HG02571 (cell line): Measurements from ENCODE around the gene TC2N.
"Not testable (repeated sequence)": the region's sequence is repeated elsewhere in the genome, so short reads cannot be mapped to it uniquely, and the experiment has no call there.

Experiments used
- ATAC-seq: cut with Tn5 transposase; IDR thresholded peaks from one replicate; pipeline ENCODE4 v1.9.1; 2021; ENCODE audit warnings: mild to moderate bottlenecking, moderate library complexity; ENCODE audit not compliant: unreplicated experiment

The TC2N gene

GRCh38 chr14:91770185-91770584 is 97.2 kb downstream of the TC2N start:
- no peak for ATAC-seq

- no peak for ATAC-seq
Observed at GRCh38 chr14:91755570-91756295, 111.6 kb downstream of the TC2N start.

DNA sequence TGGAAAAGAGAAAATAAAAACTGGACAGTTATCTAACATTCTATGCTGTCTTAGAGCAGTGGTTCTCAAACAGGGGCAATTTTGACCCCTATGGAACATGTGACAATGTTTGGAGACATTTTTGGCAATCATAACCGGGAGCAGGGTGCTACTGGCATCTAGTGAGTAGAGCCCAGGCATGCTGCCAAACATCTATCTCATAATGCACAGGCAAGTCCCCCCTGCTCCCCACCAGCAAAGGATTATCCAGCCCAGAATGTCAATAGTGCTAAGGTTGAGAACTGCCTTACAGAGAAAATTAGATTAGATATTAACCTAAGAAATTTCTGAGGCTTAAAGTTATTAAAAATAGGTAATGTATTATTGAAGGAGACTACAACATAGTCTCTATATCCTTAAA is 112.5 kb downstream of the TC2N start:
- ATAC-seq, result no peak

GRCh38 chr14:91754185-91754584 is 113.2 kb downstream of the TC2N start:
- no peak for ATAC-seq

DNA sequence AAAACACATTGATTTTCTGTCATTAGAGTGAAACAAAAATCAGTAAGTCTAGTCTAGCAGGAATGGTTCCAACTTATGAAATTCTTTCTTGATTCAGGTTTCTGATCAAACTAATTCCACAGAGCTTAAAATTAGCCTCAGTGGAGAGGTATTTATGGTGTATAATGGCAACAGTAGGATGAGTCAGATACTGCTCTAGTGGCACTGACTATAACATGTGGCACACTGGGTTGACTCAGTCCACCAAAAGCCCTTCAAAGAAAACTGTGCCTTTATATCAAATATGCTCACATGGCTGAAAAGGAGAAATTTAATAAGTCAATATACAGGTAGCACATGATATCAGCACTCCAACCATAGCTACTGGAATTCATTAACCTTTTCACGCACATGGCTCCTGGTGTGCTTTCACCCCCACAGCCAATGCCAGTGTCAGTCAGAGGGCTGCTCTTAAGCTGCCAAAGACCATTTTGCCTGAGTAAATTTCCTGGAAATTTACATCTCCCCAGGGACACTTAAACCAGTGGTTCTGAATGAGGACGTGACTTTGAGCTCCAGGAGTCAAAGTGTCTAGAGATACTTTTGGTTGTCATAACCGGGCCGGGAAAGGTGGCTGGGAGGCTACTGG is 113.7 kb downstream of the TC2N start:
- no peak for ATAC-seq

DNA sequence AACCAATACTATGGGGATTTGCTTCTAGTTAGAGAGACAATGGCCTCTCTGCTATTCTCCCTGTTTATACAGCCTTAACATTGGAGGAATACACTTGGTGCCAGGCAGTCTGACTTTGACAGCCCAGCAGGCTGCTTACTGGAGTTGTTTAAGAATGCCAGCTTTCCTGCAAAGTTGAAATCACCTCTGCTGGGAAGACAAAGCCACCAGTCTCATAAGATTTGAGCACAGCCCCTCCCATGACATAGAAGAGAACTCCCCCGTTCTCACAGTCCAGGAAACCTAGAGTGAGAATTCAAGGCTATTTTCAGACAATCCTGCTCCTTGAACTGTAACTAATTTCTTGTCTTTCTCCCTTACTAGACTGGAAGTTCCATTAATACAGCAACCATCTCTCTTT is 114.4 kb downstream of the TC2N start:
- no peak for ATAC-seq

DNA sequence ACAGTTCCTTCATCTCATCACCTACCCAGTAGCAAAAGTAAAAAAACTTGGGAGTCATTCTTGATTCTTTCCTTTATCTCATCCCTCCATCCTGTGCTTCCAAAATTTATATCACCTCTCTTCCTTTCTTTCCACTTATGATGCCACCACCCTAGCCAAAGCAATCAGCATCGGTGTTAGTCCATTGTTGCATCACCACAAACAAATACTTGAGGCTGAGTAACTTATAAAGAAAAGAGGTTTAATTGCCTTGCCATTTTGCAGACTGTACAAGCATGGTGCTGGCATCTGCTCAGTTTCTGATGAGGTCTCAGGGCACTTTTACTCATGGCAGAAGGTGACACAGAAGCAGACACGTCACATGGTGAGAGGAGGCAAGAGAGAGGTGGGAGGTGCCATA is 115.6 kb downstream of the TC2N start:
- ATAC-seq, result no peak

DNA sequence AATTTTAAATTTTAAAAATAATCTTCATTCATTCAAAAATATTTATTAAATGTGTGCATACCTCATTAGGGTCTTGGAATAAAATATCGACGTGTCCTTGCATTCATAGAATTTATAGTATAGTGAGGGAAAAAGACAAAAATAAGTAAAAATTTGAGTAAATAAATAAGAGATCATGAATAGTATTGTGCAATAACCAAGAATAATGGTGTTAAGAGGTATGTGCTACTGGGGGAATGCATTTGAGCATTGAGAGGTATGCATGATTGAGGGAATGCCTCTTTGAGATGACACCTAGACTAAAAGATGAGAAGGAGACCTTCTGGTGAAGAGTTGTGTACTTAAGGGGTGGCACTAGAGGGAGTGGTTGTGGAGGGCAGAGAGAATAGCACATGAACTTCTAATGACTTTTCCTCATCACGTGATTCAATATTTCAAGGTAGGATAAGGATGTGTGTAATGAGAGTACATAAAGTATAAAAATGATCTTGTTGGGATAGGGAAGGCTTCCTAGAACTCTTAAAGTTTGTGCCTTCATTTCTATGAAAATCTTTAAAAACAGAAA is 116.6 kb downstream of the TC2N start:
- ATAC-seq, result no peak

GRCh38 chr14:91749868-91750267 is 117.5 kb downstream of the TC2N start:
- ATAC-seq, result no peak

DNA sequence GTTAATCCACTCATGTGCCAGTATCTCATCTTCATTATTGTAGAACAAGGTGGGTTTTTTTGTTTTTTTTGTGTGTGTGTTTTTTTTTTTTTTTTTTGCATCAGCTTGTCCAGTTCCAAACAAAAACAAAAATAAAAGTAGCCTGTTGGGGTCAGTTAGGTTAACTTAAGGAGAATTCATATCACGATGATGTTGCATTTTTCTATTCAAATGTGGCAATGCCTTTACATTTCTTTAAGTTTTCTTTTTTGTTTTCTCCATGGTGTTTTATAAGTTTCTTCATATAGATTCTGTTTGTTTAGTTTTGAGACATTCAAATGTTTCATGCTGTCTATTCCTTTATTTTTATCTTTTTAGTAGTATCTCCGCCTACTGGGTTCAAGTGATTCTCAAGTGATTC is 119.3 kb downstream of the TC2N start:
- no peak for ATAC-seq

GRCh38 chr14:91745344-91745743 is 122.0 kb downstream of the TC2N start:
- ATAC-seq, result no peak

GRCh38 chr14:91744068-91744480 is 123.3 kb downstream of the TC2N start:
- ATAC-seq, result no peak

DNA sequence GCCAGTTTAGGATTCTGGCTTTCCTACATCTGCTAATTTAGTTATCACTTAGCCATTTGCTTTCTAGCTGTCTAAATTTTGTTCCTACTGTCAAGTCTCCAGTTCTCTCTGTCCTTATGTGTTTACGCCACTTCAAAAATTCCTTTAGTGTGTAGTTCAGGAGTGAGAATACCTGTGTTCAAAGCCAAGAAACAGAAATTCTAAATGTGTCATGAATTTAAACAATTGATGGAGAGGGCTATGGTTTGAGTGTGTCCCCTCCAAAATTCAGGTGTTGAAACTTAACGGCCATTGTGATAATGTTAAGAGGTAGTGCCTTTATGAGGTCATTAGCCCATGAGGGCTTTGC is 124.1 kb downstream of the TC2N start:
- no peak for ATAC-seq

DNA sequence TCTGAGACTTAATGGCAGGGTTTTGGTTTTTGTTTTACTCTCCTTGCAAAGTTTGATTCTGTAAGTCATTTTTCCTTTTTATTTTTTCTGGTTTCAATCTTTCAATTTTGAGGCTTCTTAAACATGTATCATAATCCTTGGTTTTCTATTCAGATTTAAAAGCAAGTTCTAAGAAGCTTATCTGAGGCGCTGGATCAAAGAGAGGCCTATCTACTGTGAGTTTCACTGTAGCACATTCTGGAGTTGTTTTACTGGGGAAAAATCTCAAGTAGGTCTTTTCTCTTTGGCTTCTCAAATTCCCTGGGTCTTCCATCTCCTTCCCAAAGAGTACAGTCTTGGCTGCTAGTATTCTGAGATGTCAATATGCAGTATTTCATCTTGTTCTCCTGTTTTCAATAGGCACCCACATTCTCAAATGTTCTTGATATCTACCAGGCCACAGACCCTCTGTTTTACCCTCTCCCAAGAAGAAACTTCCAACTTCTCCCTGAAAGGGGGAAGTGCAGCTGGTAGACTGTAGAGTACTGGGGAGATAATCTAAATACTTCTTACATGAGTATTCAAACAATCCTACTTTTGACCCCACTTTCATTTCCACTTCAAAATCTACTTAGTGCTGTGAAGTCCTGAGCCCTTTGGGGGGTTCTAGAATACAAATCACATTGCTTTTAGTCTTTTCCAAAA is 124.6 kb downstream of the TC2N start:
- no peak for ATAC-seq

DNA sequence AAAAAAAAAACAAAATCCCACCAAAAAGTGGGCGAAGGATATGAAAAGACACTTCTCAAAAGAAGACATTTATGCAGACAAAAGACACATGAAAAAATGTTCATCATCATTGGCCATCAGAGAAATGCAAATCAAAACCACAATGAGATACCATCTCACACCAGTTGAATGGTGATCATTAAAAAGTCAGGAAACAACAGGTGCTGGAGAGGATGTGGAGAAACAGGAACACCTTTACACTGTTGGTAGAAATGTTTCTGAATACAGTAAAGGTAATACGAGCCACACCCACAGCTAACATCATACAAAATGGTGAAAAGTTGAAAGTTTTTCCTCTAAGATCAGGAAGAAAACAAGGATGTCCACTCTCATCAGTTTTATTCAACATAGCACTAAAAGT is 127.5 kb downstream of the TC2N start:
- ATAC-seq, result not testable (repeated sequence)

- ATAC-seq, result no peak
Observed at GRCh38 chr14:91737619-91738018, 129.7 kb downstream of the TC2N start.

GRCh38 chr14:91732859-91733477 is 134.4 kb downstream of the TC2N start:
- ATAC-seq, result no peak

DNA sequence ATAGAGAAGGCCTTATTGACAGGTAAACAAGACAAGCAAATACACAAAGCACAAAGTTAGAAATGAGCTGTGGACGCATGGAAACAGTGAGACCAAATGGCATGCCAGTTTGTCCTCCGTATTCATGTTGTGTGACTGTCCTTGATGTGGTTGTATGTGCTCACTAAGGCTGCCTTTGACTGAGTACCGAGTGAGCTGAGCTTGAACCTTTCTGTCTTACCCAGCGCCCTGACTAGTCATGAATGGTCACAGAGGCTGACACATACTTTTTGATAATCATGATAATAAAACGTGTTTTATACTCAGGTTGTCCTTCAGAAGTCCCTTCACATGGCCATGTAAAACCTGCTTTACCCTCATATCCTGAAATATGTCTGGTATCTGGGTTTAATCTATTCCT is 134.9 kb downstream of the TC2N start:
- no peak for ATAC-seq

DNA sequence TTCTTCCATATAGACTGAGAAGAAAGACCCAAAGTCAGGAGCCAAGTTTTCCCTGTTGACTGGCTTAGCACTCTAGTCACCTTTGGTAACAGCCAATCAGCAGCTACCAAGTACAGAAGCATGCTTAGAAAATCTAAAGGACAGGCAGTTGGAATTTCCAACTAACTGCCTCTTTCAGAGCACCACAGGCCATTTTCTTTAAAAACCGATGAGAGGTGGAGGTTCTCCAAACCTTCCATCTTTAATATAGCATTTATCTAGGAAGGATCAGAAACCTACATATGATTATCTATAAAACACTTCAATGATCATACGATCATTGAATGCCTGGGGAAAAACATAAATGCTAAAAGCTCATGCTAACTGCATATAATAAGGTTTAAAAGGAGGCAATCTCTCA is 135.3 kb downstream of the TC2N start, which contains the start of gene CATSPERB:
Gene CATSPERB (minus strand): TSS at position 101 of the 400 bp plus-strand sequence. CDS start 2,607 bp downstream, outside the sequence.
- no peak for ATAC-seq

GRCh38 chr14:91731018-91731417 is 136.3 kb downstream of the TC2N start:
- no peak for ATAC-seq

DNA sequence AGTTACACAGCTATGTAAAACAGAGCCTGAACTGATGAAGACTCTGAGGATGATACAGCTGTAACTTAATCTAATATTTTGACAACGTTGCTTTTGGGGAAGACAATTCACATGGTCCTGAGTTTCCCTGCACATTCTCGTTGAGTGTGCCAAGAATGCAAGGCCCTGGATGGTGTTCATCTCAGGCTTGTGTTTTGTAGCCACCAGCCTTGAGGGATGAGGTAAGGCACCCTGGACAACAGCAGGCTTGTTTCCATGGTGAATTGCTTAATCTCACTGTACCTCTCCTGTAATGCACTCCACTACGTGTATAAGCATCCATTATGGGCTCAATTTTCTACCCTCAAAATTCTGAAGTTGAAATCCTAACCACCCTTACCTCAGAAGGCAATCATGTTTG is 137.6 kb downstream of the TC2N start:
- ATAC-seq, result no peak
